B cell (primary cell): ENCODE results near the gene OSBP2.

Source experiments
- EZH2 ChIP-seq: IDR thresholded peaks from 2 replicates; pipeline ENCODE4 v1.6.1; 2012; ENCODE audit warnings: borderline replicate concordance, low read depth, mild to moderate bottlenecking, moderate library complexity, low read length; ENCODE audit not compliant: insufficient read depth, poor library complexity, severe bottlenecking
- TF ChIP-seq, protein P1 (sequence below): fragments of 200-600 bp; IDR thresholded peaks from one replicate; pipeline ENCODE4 v1.8.0; 2022; ENCODE audit warnings: antibody characterized with exemption, mild to moderate bottlenecking

DNA sequence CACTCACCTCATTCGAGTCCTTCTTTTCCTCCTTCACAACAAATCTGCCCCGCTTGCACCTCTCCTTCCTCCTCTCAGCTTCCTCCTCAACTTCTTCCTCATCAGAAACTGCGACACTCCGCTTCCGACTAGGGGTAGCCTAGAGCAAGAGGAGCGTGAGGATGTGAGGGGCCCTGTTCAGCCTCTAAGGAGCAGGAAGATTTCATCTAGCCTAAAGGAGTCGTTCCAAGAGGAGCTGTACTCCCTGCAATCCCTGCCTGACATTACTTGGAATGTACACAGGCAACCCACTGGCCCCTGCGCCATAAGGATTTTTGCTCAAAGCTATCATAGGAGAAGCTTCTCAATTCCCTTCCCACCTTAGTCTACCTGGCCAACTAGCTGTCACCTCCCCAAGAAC is 239.4 kb downstream of the OSBP2 start:
- TF ChIP-seq, protein P1, sequence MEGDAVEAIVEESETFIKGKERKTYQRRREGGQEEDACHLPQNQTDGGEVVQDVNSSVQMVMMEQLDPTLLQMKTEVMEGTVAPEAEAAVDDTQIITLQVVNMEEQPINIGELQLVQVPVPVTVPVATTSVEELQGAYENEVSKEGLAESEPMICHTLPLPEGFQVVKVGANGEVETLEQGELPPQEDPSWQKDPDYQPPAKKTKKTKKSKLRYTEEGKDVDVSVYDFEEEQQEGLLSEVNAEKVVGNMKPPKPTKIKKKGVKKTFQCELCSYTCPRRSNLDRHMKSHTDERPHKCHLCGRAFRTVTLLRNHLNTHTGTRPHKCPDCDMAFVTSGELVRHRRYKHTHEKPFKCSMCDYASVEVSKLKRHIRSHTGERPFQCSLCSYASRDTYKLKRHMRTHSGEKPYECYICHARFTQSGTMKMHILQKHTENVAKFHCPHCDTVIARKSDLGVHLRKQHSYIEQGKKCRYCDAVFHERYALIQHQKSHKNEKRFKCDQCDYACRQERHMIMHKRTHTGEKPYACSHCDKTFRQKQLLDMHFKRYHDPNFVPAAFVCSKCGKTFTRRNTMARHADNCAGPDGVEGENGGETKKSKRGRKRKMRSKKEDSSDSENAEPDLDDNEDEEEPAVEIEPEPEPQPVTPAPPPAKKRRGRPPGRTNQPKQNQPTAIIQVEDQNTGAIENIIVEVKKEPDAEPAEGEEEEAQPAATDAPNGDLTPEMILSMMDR: no peak
- TF ChIP-seq EZH2: no peak
